ENCODE data around the gene FYCO1.

GRCh38 chr3:45896956-45897355 lies 98.7 kb downstream of the FYCO1 start:
- TF ChIP-seq CTCF (conservative IDR thresholded peaks at IDR 0.05 in 1 of 2, IDR thresholded peaks at IDR 0.05 in 1 of 2; ENCODE audit: low read depth in 1 of 2, low read length in 2 of 2) (no peak), EZH2 (IDR thresholded peaks at IDR 0.05; ENCODE audit: low read length, missing control alignments) (no peak)

Measured in fibroblast of lung (primary cell).